NCI-H510A (cell line): ENCODE data around the gene HOXD13.

ENCODE experiments used
- DNase-seq: peaks from one replicate; lab custom pipeline; 2025; lab: John Stamatoyannopoulos, UW

The HOXD13 gene

GRCh38 chr2:176132205-176133171, 40.0 kb downstream of the HOXD13 start:
- DNase-seq, result no peak

- no peak for DNase-seq
Observed at GRCh38 chr2:176133389-176133788, 40.9 kb downstream of the HOXD13 start.

GRCh38 chr2:176134035-176134434, 41.5 kb downstream of the HOXD13 start:
- DNase-seq, result no peak

GRCh38 chr2:176135035-176135440, 42.5 kb downstream of the HOXD13 start:
- no peak for DNase-seq

DNA sequence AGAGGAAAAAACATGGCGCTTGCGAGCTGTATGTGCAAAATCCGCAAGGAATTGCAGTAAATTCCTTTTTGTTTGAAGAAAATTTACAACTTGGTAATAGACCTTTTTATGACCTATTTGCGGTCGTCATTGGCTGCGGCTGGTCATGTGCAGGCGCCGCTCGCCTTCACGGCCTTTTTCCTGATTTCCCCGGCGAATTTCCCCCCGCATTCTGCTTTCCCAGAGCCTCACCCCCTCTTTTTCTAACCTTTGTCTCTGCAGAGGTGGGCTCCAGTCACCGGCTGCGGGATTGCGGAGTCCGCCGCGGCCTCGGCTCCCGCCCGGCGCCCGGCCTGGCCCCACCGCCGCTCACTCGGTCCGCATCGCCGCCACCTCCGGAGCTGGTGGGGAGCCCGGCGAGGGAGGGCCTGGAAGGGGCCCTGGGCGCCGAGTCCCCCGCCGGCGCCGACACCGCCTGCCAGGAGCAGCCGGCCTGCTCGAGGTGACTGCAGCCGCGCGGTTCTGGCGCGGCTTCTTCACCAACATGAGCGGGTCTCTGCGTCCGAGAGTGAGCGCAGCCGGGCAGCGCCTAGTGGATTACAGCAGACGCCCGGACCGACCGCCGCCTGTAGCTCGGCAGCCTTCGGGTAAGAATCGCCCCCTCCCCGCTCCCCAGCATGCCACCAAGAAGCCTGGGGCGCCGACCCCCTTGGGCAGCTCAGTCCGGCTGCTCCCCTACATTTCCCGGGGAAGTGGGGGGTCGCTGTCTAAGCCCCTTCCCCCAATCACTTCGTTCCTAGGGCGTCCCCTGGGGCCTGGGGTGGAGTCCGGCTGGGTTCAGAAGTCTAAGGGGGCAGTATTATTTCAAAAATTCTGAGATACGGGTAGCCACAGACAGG, 44.1 kb downstream of the HOXD13 start:
- no peak for DNase-seq

GRCh38 chr2:176137252-176137580, 44.7 kb downstream of the HOXD13 start:
- DNase-seq, result no peak

- DNase-seq, result no peak
Observed at GRCh38 chr2:176137906-176138305, 45.4 kb downstream of the HOXD13 start.

DNA sequence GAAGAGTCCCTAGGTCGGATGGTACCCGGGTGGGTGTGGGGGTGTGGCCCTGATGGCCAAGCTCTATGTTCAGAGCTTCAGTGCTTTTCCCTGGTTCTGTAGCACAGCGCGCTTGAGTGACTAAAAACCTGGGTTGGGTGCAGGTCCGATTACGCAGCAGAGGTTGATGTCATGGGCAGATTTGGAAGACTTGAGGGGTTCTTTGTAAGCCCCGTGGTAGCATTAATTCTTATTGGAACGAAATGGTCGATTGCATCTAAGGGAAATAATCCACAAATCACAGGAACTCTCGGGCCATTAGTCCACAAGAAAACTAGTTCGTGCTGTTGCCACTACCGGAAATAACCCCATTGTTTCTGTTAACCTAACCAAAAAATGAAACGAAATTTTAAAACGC, 46.0 kb downstream of the HOXD13 start:
- no peak for DNase-seq

DNA sequence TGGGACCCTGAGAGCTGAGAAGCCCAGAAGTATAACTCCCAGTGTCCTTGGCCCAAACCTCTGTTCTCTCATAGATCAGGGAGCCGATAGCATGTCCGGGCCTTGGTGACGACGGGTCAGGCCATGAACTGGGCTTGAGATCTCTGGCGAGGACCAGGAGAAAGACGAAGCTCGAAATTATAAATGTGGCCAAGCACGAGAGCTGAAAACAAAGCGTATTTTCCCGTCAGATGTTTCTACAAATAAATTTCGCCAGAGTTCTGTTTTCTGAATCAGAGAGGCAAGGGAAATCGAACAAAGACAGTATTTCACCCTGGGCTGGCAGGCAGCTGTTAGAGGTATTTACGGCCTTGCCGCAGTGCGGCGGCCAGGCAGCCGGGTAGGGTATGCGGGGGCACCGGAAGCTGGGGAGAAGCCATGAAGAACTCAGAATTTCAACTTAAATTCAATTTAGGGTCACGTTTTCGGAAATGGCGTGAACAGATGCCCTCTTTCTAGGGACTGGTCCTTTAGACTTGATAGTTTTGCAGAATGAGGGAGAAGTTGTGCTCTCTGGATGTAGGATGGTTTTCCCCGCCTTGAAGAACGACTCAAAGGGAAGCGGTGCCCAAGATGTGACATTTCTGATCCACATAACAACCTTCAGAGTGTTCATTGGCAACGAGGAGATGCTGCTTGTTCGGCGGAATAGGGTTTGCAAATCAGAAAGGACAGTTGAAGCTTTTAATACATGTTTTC, 46.6 kb downstream of the HOXD13 start:
- no peak for DNase-seq

GRCh38 chr2:176139661-176140512, 47.4 kb downstream of the HOXD13 start:
- DNase-seq, result no peak

- no peak for DNase-seq
Observed at GRCh38 chr2:176140513-176141317, 48.2 kb downstream of the HOXD13 start.

- no peak for DNase-seq
Observed at GRCh38 chr2:176142281-176142680, 49.8 kb downstream of the HOXD13 start.
